GM19240 (cell line): Measurements from ENCODE around the gene POLR3GL.
"Not testable (repeated sequence)": the region's sequence is repeated elsewhere in the genome, so short reads cannot be mapped to it uniquely, and the experiment has no call there.

Experiments
- DNase-seq: peaks from one replicate; pipeline ENCODE4 v3.0.0; 2011; ENCODE audit warnings: low spot score; ENCODE audit not compliant: insufficient read length

Gene POLR3GL

DNA sequence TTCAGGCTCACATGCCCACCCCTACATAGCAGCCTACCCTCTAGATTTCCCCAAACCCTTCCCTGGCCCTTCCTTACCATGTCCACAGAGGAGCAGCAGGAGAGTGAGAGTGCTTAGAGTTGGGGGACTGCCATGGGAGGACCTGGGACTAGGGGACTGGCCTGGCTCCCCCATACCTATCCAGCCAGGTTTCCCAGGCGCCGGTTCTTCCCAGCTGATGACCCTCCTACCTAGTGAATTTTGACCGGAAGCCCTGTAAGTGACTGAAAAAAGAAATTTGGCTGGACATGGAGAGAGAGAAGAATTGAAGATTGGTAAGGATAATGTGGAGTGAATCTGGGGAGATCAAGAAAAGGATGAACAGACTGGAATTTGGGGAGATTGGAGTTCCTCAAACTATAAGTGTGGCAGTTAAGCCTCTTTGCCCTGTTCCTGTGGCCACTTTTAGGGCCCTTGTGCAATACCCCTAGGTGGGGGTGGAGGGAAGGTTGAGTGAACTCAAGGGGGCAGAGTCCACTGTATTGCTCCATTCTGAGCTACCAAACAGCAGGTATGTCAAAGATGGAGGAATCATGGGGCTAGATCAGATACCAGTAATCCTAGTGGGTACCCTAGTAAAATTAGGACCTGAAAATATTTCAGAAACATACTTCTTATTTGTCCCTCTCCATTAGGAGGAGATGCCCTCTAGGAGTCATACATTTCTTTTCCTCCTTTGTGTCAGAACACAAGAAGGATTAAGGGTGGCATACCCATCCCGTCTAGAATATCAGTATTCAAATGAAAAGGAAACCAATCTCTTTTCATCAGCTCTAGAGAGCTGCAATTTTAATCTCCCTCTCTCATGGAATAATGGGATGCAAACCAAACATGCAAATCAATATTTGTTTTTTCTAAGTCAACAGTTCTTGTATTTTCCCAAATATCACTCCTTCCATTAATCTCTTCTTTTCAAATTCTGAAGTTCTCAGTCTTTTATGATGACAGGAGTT lies 55.9 kb downstream of the POLR3GL start:
- no peak for DNase-seq

GRCh38 chr1:146021050-146021445 lies 56.6 kb downstream of the POLR3GL start:
- DNase-seq: no peak

DNA sequence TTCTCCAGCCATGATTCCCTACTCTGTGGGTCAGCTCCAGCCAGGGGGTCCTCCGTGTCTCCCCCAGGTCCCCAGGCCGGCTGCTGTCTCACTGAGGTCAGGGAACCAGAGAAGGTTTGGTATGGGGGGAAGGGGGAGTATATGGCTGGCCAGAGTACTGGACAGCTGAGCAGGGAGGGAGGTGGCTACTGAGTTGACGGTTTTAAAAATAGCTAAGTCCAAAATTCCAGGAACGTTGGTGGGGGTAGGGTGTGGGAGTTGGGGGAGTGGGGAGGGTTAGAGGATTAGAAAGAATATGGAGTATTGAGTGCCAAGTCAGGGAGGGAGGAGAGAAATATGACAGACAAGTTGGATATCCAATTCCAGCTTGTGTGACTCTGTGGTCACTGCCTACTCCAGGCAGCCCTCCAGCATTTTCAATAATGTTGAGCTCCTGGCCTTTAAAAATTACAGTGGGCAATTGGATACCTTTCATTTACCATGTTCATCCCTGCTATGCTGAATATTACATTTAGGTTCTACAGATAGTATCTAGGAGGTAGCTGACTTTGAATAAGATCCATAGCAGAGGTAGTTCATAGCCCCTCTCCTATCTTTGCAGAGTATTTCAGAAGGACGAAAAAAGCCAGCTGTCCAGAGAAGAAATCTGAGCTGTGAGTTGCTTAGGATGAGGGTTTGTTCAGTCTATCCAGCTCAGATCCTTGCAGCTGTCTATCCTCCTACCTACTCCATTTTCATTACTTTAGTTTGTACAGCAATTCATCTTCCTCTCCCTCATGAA lies 57.3 kb downstream of the POLR3GL start, which contains the start of gene HJV:
Gene HJV, minus strand, starts transcription at position 114 of the 781 bp plus-strand sequence. CDS start 1,504 bp downstream, outside the sequence.
- DNase-seq: no peak

GRCh38 chr1:146022403-146023127 lies 58.1 kb downstream of the POLR3GL start:
- no peak for DNase-seq

DNA sequence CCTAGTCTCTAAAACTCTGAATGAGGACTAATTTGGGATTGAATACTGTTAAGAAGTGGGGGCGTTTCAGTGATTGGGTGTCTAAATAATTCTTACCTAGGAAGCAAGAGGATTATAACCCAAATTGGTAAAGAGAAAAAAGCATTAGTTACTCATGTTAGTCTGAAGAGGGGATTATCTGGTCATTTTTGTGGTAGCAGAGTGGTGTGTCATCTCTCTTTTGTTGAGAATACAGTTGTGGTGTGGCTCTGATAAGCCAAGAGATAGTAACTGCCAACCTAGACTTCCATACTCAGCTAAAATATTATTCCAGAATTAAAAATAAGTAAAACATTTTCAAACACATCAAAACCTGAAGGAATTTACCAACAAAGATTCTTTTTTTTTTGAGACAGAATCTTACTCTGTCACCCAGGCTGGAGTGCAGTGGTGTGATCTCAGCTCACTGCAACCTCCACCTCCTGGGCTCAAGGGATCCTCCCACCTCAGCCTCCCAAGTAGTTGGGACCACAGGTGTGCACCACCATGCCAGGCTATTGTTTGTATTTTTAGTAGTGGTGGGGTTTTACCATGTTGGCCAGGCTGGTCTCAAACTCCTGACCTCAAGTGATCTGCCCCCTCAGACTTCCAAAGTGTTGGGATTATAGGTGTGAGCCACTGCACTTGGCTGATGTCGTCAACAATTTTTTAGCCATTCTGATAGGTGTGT lies 61.5 kb downstream of the POLR3GL start:
- DNase-seq: not testable (repeated sequence)

DNA sequence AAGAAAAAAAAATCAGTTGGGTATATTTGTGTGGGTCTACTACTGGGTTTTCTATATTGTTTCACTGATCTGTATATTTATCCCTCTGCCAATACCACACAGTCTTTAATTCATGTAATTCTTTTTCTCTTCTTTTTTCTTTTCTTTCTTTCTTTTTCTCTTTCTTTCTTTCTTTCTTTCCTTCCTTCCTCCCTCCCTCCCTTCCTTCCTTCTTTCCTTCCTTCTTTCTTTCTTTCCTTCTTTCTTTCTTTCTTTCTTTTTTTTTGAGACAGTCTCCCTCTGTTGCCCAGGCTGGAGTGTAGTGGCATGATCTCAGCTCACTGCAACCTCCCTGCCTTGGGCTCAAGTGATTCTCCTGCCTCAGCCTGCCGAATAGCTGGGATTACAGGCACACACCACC lies 62.2 kb downstream of the POLR3GL start:
- not testable (repeated sequence) for DNase-seq
